ENCODE results near the gene NCAM2. TPM values are rescaled to one million over a fixed set of nuclear protein-coding genes. Genes with fewer than 3 reads are reported as not detected.

Gene NCAM2
- total and polyA plus RNA-seq, 2 of the 8 experiments (the other 6 are each of a cell fraction or from before 2014, with no cell fraction given): 0.14 to 1.1 TPM

GRCh38 chr21:21200103-21200938 is 202.1 kb downstream of the NCAM2 start:
- H3K56ac ChIP-seq (replicated peaks; ENCODE audit: insufficient read length, low read depth, low read length): no peak overlapping the region
- H2BK120ac ChIP-seq (replicated peaks; ENCODE audit: low read depth, low read length): no peak overlapping the region
- H2BK5ac ChIP-seq (ENCODE audit: low read depth, low read length): no peak overlapping the region
- WGBS, 2 experiments (ENCODE audit: extremely low coverage in 1 of 2, insufficient coverage in 1 of 2, insufficient read length in 1 of 2, insufficient replicate concordance in 2 of 2, low coverage in 1 of 2, low lambda C conversion rate in 2 of 2, missing lambda C conversion rate in 1 of 2): 93% methylated on average over 6 of the region's 6 CpGs; no CpG with 5 or more reads in 1 of the 2 experiments
- H4K8ac ChIP-seq (ENCODE audit: extremely low read depth, insufficient read depth, low read length): no peak overlapping the region
- no peak overlapping the region for H3K9ac ChIP-seq (replicated peaks in 1 of 4; ENCODE audit: extremely low read depth in 1 of 4, low read depth in 3 of 4, low read length in 3 of 4)
- no peak overlapping the region for H3K4me2 ChIP-seq (ENCODE audit: insufficient read depth in 1 of 2, low read depth in 2 of 2, low read length in 2 of 2)
- DNase-seq (ENCODE audit: low read depth in 1 of 2, low spot score in 2 of 2) (no peak), FAIRE-seq (no peak)
- peaks cover 0 to 1% (median 0%) of the 10 kb centered on the region in 4 experiments; a peak in 1 of 7 replicates for H3K27me3 ChIP-seq (replicated peaks in 1 of 4; ENCODE audit: control insufficient read depth in 3 of 4, extremely low read depth in 1 of 4, insufficient read depth in 3 of 4, low read length in 3 of 4)
- no peak overlapping the region for H4K91ac ChIP-seq (replicated peaks; ENCODE audit: insufficient read length, low read length)
- no peaks in the 10 kb centered on the region for H3K36me3 ChIP-seq (ENCODE audit: control insufficient read depth in 2 of 4, insufficient read depth in 4 of 4, low read length in 3 of 4)
- H2BK12ac ChIP-seq (ENCODE audit: low read depth, low read length): no peak overlapping the region
- no peaks in the 10 kb centered on the region for H3K23me2 ChIP-seq (ENCODE audit: low read depth, low read length)
- CTCF ChIA-PET (ENCODE audit: partially characterized antibody): no interaction called here
- no peak overlapping the region for H4K5ac ChIP-seq (ENCODE audit: insufficient read length, low read depth, low read length)
- H3K27ac ChIP-seq (ENCODE audit: low read depth, low read length): no peak overlapping the region
- H3K23ac ChIP-seq (ENCODE audit: insufficient read length): no peak overlapping the region
- H2BK15ac ChIP-seq (ENCODE audit: low read length): no peak overlapping the region
- no peak overlapping the region for H3K14ac ChIP-seq (ENCODE audit: insufficient read length)
- POLR2A ChIA-PET (ENCODE audit: partially characterized antibody): no interaction called here
- no peak overlapping the region for H3K4me3 ChIP-seq (ENCODE audit: extremely low read depth in 1 of 4, insufficient read depth in 2 of 4, low read depth in 3 of 4, low read length in 4 of 4)
- H3K18ac ChIP-seq (ENCODE audit: extremely low read depth, low read length): no peak overlapping the region
- no peaks in the 10 kb centered on the region for H3K79me1 ChIP-seq (ENCODE audit: low read depth, low read length)
- H2AK5ac ChIP-seq (ENCODE audit: low read depth, low read length): no peak overlapping the region
- no peak overlapping the region for H2BK20ac ChIP-seq (ENCODE audit: low read length)
- no peak overlapping the region for H2AFZ ChIP-seq (ENCODE audit: low read length)
- no peaks in the 10 kb centered on the region for H3K9me3 ChIP-seq (ENCODE audit: insufficient read depth in 2 of 2, low read depth in 1 of 2, low read length in 1 of 2)
- H4K20me1 ChIP-seq (replicated peaks in 1 of 2; ENCODE audit: control insufficient read depth in 1 of 2, insufficient read depth in 2 of 2, low read length in 2 of 2): no peaks in the 10 kb centered on the region
- no peak overlapping the region for H3K4ac ChIP-seq (replicated peaks; ENCODE audit: insufficient read length, low read depth, low read length)
- no peaks in the 10 kb centered on the region for H3K79me2 ChIP-seq (ENCODE audit: control insufficient read depth in 1 of 2, insufficient read depth in 2 of 2, low read length in 2 of 2)
- H3K4me1 ChIP-seq (replicated peaks in 1 of 4; ENCODE audit: control insufficient read depth in 3 of 4, insufficient read depth in 4 of 4, low read length in 3 of 4): no peaks in the 10 kb centered on the region
- no peak for TF ChIP-seq RNF2 (IDR thresholded peaks at IDR 0.05; ENCODE audit: borderline replicate concordance, low read depth, low read length, missing control alignments, poor library complexity, severe bottlenecking)
- TF ChIP-seq ATF2 (IDR thresholded peaks at IDR 0.05; ENCODE audit: low read length): no peak
- no peak for TF ChIP-seq EZH2 (IDR thresholded peaks at IDR 0.05; ENCODE audit: low read depth, low read length, severe bottlenecking)
- TF ChIP-seq SAP30 (IDR thresholded peaks at IDR 0.05; ENCODE audit: insufficient read depth, insufficient replicate concordance, low read length): no peak
- no peak for TF ChIP-seq CTCF (IDR thresholded peaks at IDR 0.05; ENCODE audit: control extremely low read depth in 1 of 3, insufficient read depth in 1 of 3, low read depth in 1 of 3, low read length in 3 of 3)
- TF ChIP-seq TBP (IDR thresholded peaks at IDR 0.05; ENCODE audit: low read depth, low read length): no peak
- no peak for TF ChIP-seq POU5F1 (IDR thresholded peaks at IDR 0.05; ENCODE audit: low read depth, low read length)
